Activated CD8-positive, alpha-beta memory T cell treated with anti-CD3 and anti-CD28 coated beads, Interleukin-2, amount 10 ng/mL, durations not matched to agents 7 days and 5 days (primary cell): ENCODE data around the gene TMEM170B. TPM values are rescaled to one million over a fixed set of nuclear protein-coding genes. Genes with fewer than 3 reads are reported as not detected.
A peak's percentile ranks its signal among the peaks of the same experiment; 100 is the strongest.

ENCODE experiments used
- ATAC-seq: fragments of 150-1000 bp; cut with Tn5 transposase; one replicate; pipeline ENCODE4 v1.10.0; 2021; ENCODE audit warnings: moderate library complexity
- CTCF ChIA-PET: fragments of 350-600 bp; sonication (Branson Sonifier 250); formaldehyde crosslinking; loops from one replicate; lab custom pipeline; 2021; ENCODE audit warnings: antibody characterized with exemption; lab: Charles Lee
- DNase-seq: peaks from one replicate; pipeline ENCODE4 v3.0.0-alpha.2; 2020
- H3K27ac Mint-ChIP-seq: one replicate; pipeline ENCODE4 v1.8.0; 2021; ENCODE audit warnings: mild to moderate bottlenecking, mixed read lengths
- H3K27me3 Mint-ChIP-seq: one replicate; pipeline ENCODE4 v1.8.0; 2021; ENCODE audit warnings: mixed read lengths
- H3K36me3 Mint-ChIP-seq: one replicate; pipeline ENCODE4 v1.8.0; 2021; ENCODE audit warnings: mild to moderate bottlenecking, mixed read lengths
- H3K4me1 Mint-ChIP-seq: one replicate; pipeline ENCODE4 v1.8.0; 2021; ENCODE audit warnings: mixed read lengths
- H3K4me3 Mint-ChIP-seq: one replicate; pipeline ENCODE4 v1.8.0; 2021; ENCODE audit warnings: mild to moderate bottlenecking, moderate library complexity, mixed read lengths
- H3K9me3 Mint-ChIP-seq: one replicate; pipeline ENCODE4 v1.8.0; 2022; ENCODE audit warnings: low read depth, mixed read lengths
- total RNA-seq, 2 experiments: library from RNA; stranded (reverse); gene quantifications; one replicate each; pipeline ENCODE4 v1.2.3, GENCODE V29; 2021

The TMEM170B gene
- total RNA-seq, 2 experiments from 2014 or later, result 0.70 to 1.7 TPM

DNA sequence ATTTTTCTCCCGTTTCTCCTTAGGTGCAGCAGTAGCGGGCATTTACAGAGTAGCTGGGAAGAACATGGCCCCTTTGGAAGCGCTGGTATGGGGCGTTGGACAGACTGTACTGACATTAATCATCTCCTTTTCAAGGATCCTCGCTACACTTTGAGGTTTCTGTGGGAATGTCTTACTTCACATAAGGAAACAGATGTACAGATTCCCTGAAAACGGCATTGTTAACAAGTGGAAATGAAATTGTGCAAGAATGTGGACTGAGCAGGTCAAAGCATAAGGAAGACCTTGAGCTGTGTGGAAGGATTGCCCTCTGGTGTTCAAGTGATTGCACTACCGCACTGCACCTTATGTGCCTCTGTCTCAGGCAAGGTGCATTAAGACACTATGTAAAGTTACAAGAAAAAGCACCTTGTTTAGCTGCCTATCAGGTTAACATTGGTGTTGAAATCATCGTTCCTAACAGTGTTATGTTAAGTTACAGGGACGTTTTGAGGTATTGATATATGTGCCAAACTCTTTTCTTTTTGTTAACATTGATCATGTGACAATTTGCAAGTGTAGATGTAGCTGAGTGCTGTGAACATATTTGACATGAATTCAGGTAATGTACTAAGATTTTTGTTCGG, 38.0 kb downstream of the TMEM170B start:
- Mint-ChIP-seq H3K36me3 (no peaks in the 10 kb centered on the region), H3K27ac (no peak overlapping the region), H3K9me3 (no peaks in the 10 kb centered on the region), H3K4me3 (no peak overlapping the region), H3K4me1 (no peaks in the 10 kb centered on the region), H3K27me3 (no peaks in the 10 kb centered on the region)
- DNase-seq, result peak; percentile 72
- ATAC-seq, result peak; percentile 99
- CTCF ChIA-PET, result interaction anchor here (0.7 to 2.2 kb wide), 18 partner anchors 8 to 624 kb away, joined by 3 to 16 read pairs (median 4); partner anchors contain the start of gene SMIM13

DNA sequence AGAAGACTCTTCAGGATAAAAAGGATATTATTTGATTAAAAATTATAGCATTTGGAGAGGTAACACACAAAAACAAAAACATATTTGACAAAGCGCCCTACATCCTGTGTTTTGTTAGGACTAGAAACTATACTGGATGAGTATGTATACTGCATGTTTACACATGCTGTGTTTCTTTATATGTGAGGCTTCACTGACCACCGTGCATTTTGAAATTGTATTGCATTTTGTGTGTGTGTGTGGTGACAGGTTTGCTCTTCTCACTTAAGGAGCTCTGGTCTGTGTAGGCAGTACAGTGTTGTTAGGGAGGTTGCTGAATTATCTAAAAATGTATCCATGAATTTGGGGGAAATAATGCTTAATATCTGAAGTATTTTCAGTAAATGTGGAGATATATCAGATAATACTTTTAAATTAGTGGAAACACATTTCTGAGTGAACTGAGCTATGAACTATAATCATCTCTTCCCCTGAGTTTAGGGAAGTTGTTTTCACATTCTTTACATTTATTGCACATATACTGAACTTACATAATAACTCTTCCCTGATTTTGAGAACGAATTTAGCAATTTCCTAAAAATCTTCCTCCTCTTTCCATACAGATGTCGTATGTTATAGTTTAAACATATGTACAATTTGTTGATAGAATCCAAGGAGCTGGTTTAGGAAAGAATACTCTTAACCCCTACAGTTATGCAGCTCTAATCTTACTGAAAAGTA, 43.3 kb downstream of the TMEM170B start:
- CTCF ChIA-PET, result no interaction called here
- DNase-seq (no peak), ATAC-seq (no peak)
- Mint-ChIP-seq H3K36me3 (no peaks in the 10 kb centered on the region), H3K4me1 (no peaks in the 10 kb centered on the region), H3K27me3 (peaks cover 6% of the 10 kb centered on the region), H3K9me3 (no peaks in the 10 kb centered on the region), H3K4me3 (no peak overlapping the region), H3K27ac (no peak overlapping the region)

DNA sequence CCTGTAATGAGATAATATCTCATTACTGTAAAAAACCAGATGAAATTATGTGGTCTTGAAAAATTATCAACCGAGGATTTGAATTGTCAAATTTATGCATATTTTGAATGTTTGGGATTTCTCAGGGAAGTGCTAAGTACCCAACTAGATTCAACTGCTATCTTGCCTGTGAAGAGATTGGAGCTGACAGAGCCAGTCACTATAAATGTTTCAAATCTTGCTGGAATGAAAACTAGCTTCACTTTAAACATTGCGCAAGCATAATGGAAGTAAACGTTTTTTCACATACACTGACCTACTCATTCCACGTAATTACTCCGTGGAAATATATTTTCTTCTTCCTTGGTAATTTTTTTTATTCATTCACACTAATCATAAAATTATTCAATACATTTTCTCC, 46.7 kb downstream of the TMEM170B start:
- H3K4me3 Mint-ChIP-seq, result no peak overlapping the region
- H3K27me3 Mint-ChIP-seq, result peaks cover 10% of the 10 kb centered on the region
- DNase-seq (no peak), ATAC-seq (no peak)
- no peak overlapping the region for H3K27ac Mint-ChIP-seq
- H3K36me3 Mint-ChIP-seq, result no peaks in the 10 kb centered on the region
- CTCF ChIA-PET, result interaction anchor here (0.6 to 1.8 kb wide), 4 partner anchors 9 to 1022 kb away, joined by 3 to 6 read pairs (median 4); partner anchors contain the start of gene EDN1
- no peaks in the 10 kb centered on the region for H3K4me1 Mint-ChIP-seq
- H3K9me3 Mint-ChIP-seq, result no peaks in the 10 kb centered on the region

DNA sequence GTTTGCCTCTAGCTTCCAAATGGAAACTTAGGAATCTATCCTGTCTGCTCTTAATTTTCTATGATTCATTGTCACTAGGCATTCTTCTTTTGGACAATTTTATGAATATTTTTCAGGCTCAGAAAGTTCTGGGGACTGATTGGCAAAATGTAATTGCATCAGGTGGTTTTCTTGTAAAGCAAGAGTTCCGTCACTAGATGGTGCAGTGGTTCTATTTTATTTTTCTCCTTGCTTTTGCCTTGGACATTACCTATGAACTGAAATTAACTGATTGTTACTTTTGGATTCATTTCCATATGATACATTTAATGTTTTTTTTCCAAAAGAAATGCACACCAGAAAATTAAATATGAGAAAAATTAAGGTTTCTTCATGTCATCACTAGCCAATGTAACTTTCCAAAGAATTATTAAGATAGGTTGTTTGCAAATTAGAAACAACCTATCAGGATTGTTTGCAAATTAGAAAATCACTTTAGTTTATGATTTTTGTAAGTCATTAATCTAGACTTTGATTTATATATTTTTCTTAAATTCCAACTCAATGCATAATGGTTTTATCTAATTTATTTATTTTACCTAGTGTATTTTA, 48.0 kb downstream of the TMEM170B start:
- ATAC-seq, result no peak
- CTCF ChIA-PET, result interaction anchor here (1.8 kb wide), 1 partner anchor 704 kb away, joined by 4 read pairs; the partner anchor contains the start of gene EDN1
- H3K36me3 Mint-ChIP-seq, result no peaks in the 10 kb centered on the region
- H3K27ac Mint-ChIP-seq, result no peak overlapping the region
- H3K9me3 Mint-ChIP-seq, result no peaks in the 10 kb centered on the region
- H3K27me3 Mint-ChIP-seq, result peaks cover 10% of the 10 kb centered on the region
- H3K4me1 Mint-ChIP-seq, result no peaks in the 10 kb centered on the region
- no peak overlapping the region for H3K4me3 Mint-ChIP-seq
- no peak for DNase-seq

DNA sequence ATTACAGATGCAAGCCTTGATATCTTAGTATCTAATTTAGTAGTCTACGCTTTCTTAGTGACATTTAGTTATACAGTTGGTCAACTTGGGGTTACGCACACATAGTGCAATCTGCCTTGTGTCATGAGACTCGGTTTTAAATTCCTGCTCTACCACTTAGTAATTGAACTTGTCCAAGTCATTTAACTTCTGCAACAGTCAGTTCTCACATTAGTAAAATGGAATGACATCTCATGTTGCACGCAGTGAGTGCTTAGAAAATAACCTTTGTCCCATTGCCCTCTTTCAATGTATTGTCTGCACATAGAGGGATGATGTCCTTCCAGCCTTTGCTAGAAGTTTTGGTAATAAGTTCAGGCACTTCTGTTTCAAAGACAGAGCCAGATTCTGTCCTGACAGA, 48.6 kb downstream of the TMEM170B start:
- DNase-seq (no peak), ATAC-seq (no peak)
- CTCF ChIA-PET, result no interaction called here
- Mint-ChIP-seq H3K27ac (no peak overlapping the region), H3K36me3 (no peaks in the 10 kb centered on the region), H3K9me3 (no peaks in the 10 kb centered on the region), H3K4me3 (no peak overlapping the region), H3K4me1 (no peaks in the 10 kb centered on the region), H3K27me3 (peaks cover 12% of the 10 kb centered on the region)

DNA sequence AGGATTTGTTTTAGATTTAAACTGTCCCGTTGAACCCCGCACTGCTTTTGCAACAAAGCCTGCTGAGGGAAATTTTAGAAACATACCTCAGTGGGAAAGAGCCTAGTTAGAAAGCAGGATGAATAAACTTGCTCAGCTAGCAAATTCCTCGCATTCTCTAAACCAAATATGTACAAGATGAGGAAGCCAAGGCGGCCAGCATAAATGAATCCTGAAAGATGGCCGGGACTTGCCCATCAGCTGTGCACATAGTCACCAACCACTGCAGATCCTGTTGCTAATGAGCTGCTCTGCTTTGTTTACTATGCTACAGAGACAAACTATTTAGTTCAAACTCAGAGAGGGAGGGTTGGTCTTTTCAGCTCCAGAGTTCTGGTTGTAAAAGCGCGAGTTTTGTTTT, 49.0 kb downstream of the TMEM170B start:
- CTCF ChIA-PET, result no interaction called here
- Mint-ChIP-seq H3K27me3 (peaks cover 12% of the 10 kb centered on the region), H3K36me3 (no peaks in the 10 kb centered on the region), H3K4me3 (no peak overlapping the region), H3K9me3 (no peaks in the 10 kb centered on the region), H3K4me1 (no peaks in the 10 kb centered on the region), H3K27ac (no peak overlapping the region)
- DNase-seq (no peak), ATAC-seq (no peak)

DNA sequence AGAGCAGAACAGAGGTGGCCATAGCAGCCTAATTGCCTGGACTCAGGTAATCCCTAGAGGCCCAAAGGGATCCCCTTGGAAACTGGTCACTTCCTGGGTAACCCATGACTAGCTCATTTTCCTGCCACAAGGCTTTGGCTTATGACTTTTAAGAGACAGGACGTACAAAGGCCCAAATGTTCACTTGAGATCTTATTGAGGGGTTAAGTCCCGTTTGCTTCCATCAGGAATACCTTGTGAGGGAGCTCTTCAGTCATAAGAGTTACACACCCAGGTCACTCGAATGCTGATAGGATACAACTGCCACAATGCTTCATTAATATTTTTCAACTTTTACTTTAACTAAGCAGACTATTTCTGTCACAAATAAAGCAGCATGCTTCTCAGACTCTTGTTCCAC, 51.7 kb downstream of the TMEM170B start:
- ATAC-seq (no peak), DNase-seq (no peak)
- no peak overlapping the region for H3K27ac Mint-ChIP-seq
- no peaks in the 10 kb centered on the region for H3K4me1 Mint-ChIP-seq
- CTCF ChIA-PET, result interaction anchor here (1.4 kb wide), 1 partner anchor 14 kb away, joined by 5 read pairs; no protein-coding TSS in a partner anchor
- H3K27me3 Mint-ChIP-seq, result peaks cover 7% of the 10 kb centered on the region
- no peaks in the 10 kb centered on the region for H3K9me3 Mint-ChIP-seq
- H3K4me3 Mint-ChIP-seq, result no peak overlapping the region
- H3K36me3 Mint-ChIP-seq, result no peaks in the 10 kb centered on the region

DNA sequence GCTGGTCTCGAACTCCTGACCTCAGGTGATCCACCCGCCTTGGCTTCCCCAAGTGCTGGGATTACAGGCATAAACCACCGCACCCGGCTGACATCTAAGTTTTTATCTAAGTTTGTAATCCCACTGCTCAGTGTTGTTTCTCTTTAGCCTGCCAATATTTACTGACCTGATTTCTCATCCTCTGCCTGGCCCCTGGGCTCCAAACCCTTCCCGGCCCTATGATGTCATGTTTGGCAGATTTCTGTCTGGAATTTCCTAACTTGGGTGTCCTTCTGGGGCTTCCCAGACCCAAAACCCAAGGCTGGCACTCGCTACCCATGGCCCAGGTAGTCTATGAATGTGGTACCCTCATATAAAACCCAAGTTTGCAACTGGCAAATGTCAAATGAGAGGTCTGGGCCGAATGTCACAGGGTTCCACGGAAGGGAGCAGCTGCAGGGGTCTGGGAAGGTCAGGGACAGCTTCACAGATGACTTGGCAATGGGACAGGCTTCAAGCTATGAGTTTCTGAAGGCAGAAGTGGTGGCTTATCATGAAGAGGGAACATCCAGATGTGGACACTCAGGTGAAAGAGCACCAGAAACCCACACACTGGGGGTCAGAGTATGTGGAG, 54.9 kb downstream of the TMEM170B start:
- peaks cover 2% of the 10 kb centered on the region for H3K4me1 Mint-ChIP-seq

DNA sequence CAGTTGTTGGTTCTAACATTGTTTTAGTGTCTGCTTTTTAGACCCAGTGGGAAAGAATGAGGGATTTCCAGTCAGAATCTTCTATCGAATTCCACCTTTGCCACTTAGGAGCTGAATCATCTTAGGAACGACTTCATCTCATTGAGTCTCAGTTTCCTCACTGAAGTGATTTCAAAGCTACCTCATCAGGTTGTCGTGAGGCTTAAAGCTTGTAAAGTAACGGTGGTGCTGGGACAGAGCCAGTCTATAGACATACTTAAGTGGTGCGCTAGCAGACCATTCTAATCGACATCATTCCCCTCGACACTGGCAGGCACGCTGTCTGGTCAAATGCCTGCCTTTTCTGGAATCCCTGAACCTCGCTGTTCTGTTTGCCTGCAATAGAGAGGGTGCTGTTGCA, 55.5 kb downstream of the TMEM170B start:
- Mint-ChIP-seq H3K27ac (no peak overlapping the region), H3K4me1 (peaks cover 2% of the 10 kb centered on the region), H3K4me3 (no peak overlapping the region), H3K27me3 (peaks cover 6% of the 10 kb centered on the region), H3K9me3 (no peaks in the 10 kb centered on the region), H3K36me3 (no peaks in the 10 kb centered on the region)
- CTCF ChIA-PET, result no interaction called here
- DNase-seq (no peak), ATAC-seq (no peak)

More for the DNA sequence above, 54.9 kb downstream of the TMEM170B start:
- Mint-ChIP-seq H3K4me3 (no peak overlapping the region), H3K36me3 (no peaks in the 10 kb centered on the region), H3K27me3 (peaks cover 6% of the 10 kb centered on the region), H3K27ac (no peak overlapping the region), H3K9me3 (no peaks in the 10 kb centered on the region)
- CTCF ChIA-PET, result interaction anchor here (0.8 kb wide), 1 partner anchor 18 kb away, joined by 3 read pairs; no protein-coding TSS in a partner anchor
- ATAC-seq (no peak), DNase-seq (no peak)

DNA sequence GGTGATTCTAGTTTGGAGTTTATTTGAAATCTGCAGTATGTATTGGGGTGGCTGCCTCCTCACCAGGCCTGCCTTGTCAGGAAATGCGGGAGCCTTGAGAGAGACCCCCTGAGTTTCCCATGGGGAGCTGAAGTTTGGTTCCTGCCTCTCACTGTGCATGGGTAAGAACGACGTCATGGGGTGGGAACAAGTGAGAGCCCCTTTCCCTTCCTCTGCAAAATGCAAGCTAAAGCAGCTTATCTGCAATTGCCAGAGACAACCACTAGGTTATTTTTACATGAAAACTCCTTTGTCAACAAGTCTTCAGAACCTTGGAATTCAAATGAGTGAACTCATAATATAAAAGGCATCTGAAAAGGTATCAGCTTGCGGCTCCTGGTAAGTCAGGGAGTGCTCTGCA, 58.4 kb downstream of the TMEM170B start:
- peaks cover 2% of the 10 kb centered on the region for H3K4me1 Mint-ChIP-seq
- H3K27ac Mint-ChIP-seq, result no peak overlapping the region
- no peak overlapping the region for H3K4me3 Mint-ChIP-seq
- no peak for ATAC-seq
- H3K27me3 Mint-ChIP-seq, result peaks cover 6% of the 10 kb centered on the region
- no peaks in the 10 kb centered on the region for H3K36me3 Mint-ChIP-seq
- DNase-seq, result no peak
- CTCF ChIA-PET, result interaction anchor here (0.7 to 0.9 kb wide), 3 partner anchors 59 to 336 kb away, joined by 3 read pairs; no protein-coding TSS in a partner anchor
- no peaks in the 10 kb centered on the region for H3K9me3 Mint-ChIP-seq

DNA sequence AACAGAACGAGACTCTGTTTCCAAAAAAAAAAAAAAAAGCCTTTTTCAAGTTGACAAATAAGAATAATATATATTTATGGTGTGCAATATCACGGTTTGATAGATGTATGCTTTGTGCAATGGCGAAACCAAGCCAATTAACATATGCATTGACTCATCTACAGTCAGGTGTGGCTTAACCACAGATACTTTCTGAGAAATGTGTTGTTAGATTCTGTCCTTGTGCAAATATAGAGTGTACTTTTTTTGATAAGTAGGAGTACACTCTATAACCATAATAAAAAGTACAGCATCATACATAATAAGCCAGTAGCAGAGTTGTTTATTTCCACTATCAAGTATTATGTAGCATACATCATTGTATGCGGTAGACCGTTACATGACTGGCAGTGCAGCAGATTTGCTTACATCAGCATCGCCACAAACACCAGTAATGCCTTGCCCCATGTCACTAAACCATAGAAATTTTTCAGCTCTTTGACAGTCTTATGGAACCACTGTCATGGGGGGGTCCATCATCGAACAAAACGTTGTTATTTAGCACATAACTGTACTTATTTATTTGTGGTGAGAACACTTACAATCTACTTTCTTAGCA, 59.2 kb downstream of the TMEM170B start:
- H3K27ac Mint-ChIP-seq, result no peak overlapping the region
- ATAC-seq (no peak), DNase-seq (no peak)
- H3K4me3 Mint-ChIP-seq, result no peak overlapping the region
- H3K9me3 Mint-ChIP-seq, result no peaks in the 10 kb centered on the region
- H3K27me3 Mint-ChIP-seq, result peaks cover 6% of the 10 kb centered on the region
- H3K4me1 Mint-ChIP-seq, result peaks cover 2% of the 10 kb centered on the region
- no peaks in the 10 kb centered on the region for H3K36me3 Mint-ChIP-seq
- CTCF ChIA-PET, result interaction anchor here (0.9 kb wide), 1 partner anchor 335 kb away, joined by 3 read pairs; no protein-coding TSS in a partner anchor

DNA sequence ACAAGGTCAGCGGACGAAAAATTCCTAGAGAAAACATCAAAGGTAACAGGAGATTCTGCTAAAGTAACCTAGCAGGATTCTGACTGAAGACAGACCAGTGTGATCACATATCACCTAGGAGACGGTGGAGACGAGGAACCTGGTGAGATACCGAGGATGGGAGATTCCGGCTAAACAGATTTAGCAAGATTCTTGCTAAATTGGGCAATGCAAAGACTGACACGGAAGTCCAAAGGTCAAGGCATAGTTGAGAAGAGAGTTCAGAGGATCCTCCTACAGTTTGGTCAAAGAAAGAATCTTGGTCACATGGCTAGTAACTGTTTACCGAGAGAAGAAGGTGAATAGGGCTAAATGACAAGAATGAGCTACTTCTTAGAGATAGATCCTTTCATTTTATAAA, 61.1 kb downstream of the TMEM170B start:
- no peak overlapping the region for H3K4me3 Mint-ChIP-seq
- ATAC-seq, result no peak
- no peaks in the 10 kb centered on the region for H3K36me3 Mint-ChIP-seq
- no peak for DNase-seq
- CTCF ChIA-PET, result no interaction called here
- no peaks in the 10 kb centered on the region for H3K9me3 Mint-ChIP-seq
- H3K4me1 Mint-ChIP-seq, result peaks cover 2% of the 10 kb centered on the region
- H3K27ac Mint-ChIP-seq, result no peak overlapping the region
- H3K27me3 Mint-ChIP-seq, result peaks cover 15% of the 10 kb centered on the region

DNA sequence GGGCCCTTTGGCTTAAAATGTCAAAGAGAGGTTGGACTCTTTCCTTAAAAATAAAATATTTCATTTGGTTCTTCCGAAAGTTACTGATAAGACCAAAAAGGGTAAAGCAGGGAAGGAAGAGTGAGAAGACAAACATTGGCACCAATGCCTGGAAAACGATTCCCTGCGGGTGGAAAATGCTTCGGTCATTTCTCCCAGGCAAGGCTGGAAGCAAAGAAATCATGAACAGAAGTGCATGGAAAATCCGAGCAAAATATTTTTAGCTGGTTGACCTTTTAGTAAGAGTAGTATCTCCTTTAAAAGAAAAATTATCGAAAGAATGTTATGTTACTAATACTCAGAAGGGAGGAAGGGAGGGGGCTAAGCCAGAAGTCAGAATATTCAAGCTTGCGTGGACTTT, 62.7 kb downstream of the TMEM170B start:
- no peaks in the 10 kb centered on the region for H3K36me3 Mint-ChIP-seq
- ATAC-seq (no peak), DNase-seq (no peak)
- no peak overlapping the region for H3K27ac Mint-ChIP-seq
- H3K4me3 Mint-ChIP-seq, result no peak overlapping the region
- CTCF ChIA-PET, result interaction anchor here (1.3 kb wide), 1 partner anchor 25 kb away, joined by 3 read pairs; no protein-coding TSS in a partner anchor
- no peaks in the 10 kb centered on the region for H3K9me3 Mint-ChIP-seq
- peaks cover 18% of the 10 kb centered on the region for H3K27me3 Mint-ChIP-seq
- H3K4me1 Mint-ChIP-seq, result peaks cover 2% of the 10 kb centered on the region
